Esophagus squamous epithelium (tissue), 5 donors: Measurements from ENCODE around the gene LRP1. TPM values are rescaled to one million over a fixed set of nuclear protein-coding genes. Genes with fewer than 3 reads are reported as not detected.

Experiments used
- DNase-seq: peaks from one replicate; lab custom pipeline; 2025; lab: John Stamatoyannopoulos, UW
- H3K27ac ChIP-seq, 4 donors: fragments of 200-600 bp; sonication (generic); one replicate each; pipeline ENCODE4 v1.5.1; 2016 to 2019; ENCODE audit warnings: mild to moderate bottlenecking in 1 of 4
- H3K27me3 ChIP-seq, 4 donors: fragments of 200-600 bp; sonication (generic); 1 replicate in 3 of 4; 2 replicates in 1 of 4; pipeline versions ENCODE4 v1.5.1 to v1.6.0; 2017 to 2021; ENCODE audit warnings: antibody characterized with exemption in 1 of 4
- H3K36me3 ChIP-seq, 3 donors: fragments of 200-600 bp; sonication (generic); one replicate each; pipeline ENCODE4 v1.5.1; 2016 to 2019
- H3K4me1 ChIP-seq, 3 donors: fragments of 200-600 bp; sonication (generic); one replicate each; pipeline ENCODE4 v1.5.1; 2017 to 2019
- H3K4me3 ChIP-seq, 4 donors: fragments of 200-600 bp; sonication (generic); 1 replicate in 3 of 4; 2 replicates in 1 of 4; pipeline ENCODE4 v1.5.1; 2016 to 2019; ENCODE audit warnings: mild to moderate bottlenecking in 2 of 4, moderate library complexity in 1 of 4
- H3K9me3 ChIP-seq, 3 donors: fragments of 200-600 bp; sonication (generic); one replicate each; pipeline ENCODE4 v1.5.1; 2016 to 2019
- CTCF ChIP-seq, 6 experiments: fragments of 450-650 bp in 4 of 6; fragments of 200-600 bp in 2 of 6; sonication (generic) in 2 of 6; IDR thresholded peaks; one replicate each; pipeline ENCODE4 v1.5.1; 2016 to 2019; ENCODE audit warnings: antibody characterized with exemption in 6 of 6, mild to moderate bottlenecking in 4 of 6, moderate library complexity in 4 of 6
- POLR2A ChIP-seq, 4 donors: fragments of 450-650 bp; IDR thresholded peaks; one replicate each; pipeline ENCODE4 v1.6.1; 2017; ENCODE audit warnings: antibody characterized with exemption in 4 of 4, mild to moderate bottlenecking in 4 of 4, moderate library complexity in 3 of 4
- WGBS, 2 donors: methylation state at CpG; one replicate each; pipeline ENCODE4 v1.1.5; 2018; 5-methylcytosine and 5-hydroxymethylcytosine counted together
- intact Hi-C: fragments of 100-400 bp; cut with DNase I; formaldehyde crosslinking; loops from one replicate; pipeline ENCODE4 v1.15.0; 2022
- total RNA-seq, 4 donors: library from RNA; depleted of rRNA; stranded (reverse); fragments of >200 nt; gene quantifications; one replicate each; pipeline ENCODE4 v1.1.0, GENCODE V29; 2016
- donor health status: DM: yes; HTN: yes; CAD: no.

Gene LRP1
- total RNA-seq, 4 donors from 2014 or later = 60.8 to 147 (median 81.9) TPM

DNA sequence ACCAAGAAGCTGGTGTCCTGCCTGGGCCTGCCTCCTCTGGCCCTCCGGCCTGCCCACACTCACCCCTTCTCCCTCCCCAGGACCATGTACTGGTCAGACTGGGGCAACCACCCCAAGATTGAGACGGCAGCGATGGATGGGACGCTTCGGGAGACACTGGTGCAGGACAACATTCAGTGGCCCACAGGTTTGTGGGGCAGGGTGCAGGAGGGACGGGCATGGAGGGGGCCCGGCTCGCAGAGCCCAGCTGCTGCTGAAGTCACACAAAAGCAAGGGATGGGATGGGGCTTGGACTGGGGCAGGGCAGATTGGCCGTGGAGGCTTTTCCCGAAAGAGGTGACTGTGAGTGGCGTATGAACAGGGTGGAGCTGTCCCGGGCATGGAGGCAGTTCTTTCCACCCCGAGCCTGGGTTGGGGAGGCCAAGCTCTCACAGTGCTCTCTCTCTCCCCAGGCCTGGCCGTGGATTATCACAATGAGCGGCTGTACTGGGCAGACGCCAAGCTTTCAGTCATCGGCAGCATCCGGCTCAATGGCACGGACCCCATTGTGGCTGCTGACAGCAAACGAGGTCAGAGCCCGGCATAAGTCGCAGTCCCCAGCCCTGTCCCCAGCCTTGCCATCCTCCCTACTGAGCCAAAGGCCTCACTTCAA is 80.5 kb downstream of the LRP1 start:
- WGBS, 2 donors = 78% methylated on average over 4 to 9 of the region's 22 CpGs
- no peak overlapping the region for H3K27ac ChIP-seq
- DNase-seq = no peak
- H3K4me3 ChIP-seq = no peak overlapping the region
- intact Hi-C loops = no loop called here
- H3K27me3 ChIP-seq = peaks cover 0 to 2% (median 0%) of the 10 kb centered on the region in 4 donors
- TF ChIP-seq POLR2A (IDR thresholded peaks at IDR 0.05) (no peak), CTCF (IDR thresholded peaks at IDR 0.05) (no peak)
- H3K4me1 ChIP-seq = peaks cover 0 to 11% (median 2%) of the 10 kb centered on the region in 3 donors
- H3K9me3 ChIP-seq = no peaks in the 10 kb centered on the region
- peaks cover 29 to 93% (median 48%) of the 10 kb centered on the region in 3 donors for H3K36me3 ChIP-seq

DNA sequence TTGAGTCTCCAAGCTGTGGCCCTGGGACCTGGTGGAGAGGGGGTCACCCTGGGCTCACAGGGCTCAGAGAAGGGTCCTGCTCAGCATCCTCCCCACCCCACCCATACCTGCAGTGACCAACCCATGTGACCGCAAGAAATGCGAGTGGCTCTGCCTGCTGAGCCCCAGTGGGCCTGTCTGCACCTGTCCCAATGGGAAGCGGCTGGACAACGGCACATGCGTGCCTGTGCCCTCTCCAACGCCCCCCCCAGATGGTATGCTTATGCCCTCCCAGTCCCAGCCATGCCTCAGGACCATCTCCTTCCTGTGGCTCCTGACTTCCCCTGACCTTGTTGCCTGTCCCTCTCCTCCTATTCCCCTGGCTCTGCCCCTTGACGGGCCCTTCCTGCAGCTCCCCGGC is 81.6 kb downstream of the LRP1 start:
- no peak for DNase-seq
- peaks cover 7 to 22% (median 9%) of the 10 kb centered on the region in 3 donors for H3K4me1 ChIP-seq
- no peak overlapping the region for H3K27ac ChIP-seq
- peaks cover 20 to 81% (median 36%) of the 10 kb centered on the region in 3 donors for H3K36me3 ChIP-seq
- no peaks in the 10 kb centered on the region for H3K9me3 ChIP-seq
- peaks cover 0 to 14% (median 0%) of the 10 kb centered on the region in 4 donors for H3K27me3 ChIP-seq
- TF ChIP-seq CTCF (IDR thresholded peaks at IDR 0.05) (no peak), POLR2A (IDR thresholded peaks at IDR 0.05) (no peak)
- H3K4me3 ChIP-seq = no peak overlapping the region
- intact Hi-C loops = no loop called here
- WGBS, 2 donors = 64 to 68% methylated on average over 4 to 5 of the region's 8 CpGs

DNA sequence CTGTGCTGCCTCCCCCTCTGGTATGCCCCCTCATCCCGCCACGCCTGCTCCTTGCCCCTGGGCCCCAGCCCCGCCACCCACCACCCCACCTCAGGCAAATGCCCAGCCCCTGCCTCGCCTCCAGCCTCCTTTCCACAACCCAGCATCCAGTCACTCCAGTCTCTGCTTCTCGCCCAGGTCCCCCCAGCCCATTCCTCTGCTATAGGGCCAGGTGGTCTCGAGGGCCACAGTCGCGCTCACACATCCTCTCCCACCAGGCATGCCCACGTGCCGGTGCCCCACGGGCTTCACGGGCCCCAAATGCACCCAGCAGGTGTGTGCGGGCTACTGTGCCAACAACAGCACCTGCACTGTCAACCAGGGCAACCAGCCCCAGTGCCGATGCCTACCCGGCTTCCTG is 82.2 kb downstream of the LRP1 start:
- no peak overlapping the region for H3K4me3 ChIP-seq
- peaks cover 0 to 20% (median 0%) of the 10 kb centered on the region in 4 donors for H3K27me3 ChIP-seq
- no peak for DNase-seq
- WGBS, 2 donors = 60 to 83% methylated on average over 1 of the region's 15 CpGs
- H3K36me3 ChIP-seq = peaks cover 14 to 76% (median 31%) of the 10 kb centered on the region in 3 donors
- H3K27ac ChIP-seq = no peak overlapping the region
- H3K9me3 ChIP-seq = no peaks in the 10 kb centered on the region
- intact Hi-C loops = no loop called here
- H3K4me1 ChIP-seq = peaks cover 7 to 28% (median 13%) of the 10 kb centered on the region in 3 donors
- no peak for TF ChIP-seq POLR2A (IDR thresholded peaks at IDR 0.05)

- Histone ChIP-seq H3K27ac (no peak overlapping the region), H3K9me3 (no peaks in the 10 kb centered on the region), H3K4me3 (no peak overlapping the region), H3K4me1 (peaks cover 13 to 34% (median 18%) of the 10 kb centered on the region in 3 donors), H3K36me3 (peaks cover 8 to 69% (median 25%) of the 10 kb centered on the region in 3 donors), H3K27me3 (peaks cover 0 to 26% (median 0%) of the 10 kb centered on the region in 4 donors)
- DNase-seq = no peak
- intact Hi-C loops = no loop called here
- 75 to 80% methylated on average over 1 to 12 of the region's 16 CpGs for WGBS, 2 donors
- TF ChIP-seq POLR2A (IDR thresholded peaks at IDR 0.05) = no peak
- no peak for TF ChIP-seq CTCF (IDR thresholded peaks at IDR 0.05)
Observed at GRCh38 chr12:57210926-57211692, 82.8 kb downstream of the LRP1 start.

DNA sequence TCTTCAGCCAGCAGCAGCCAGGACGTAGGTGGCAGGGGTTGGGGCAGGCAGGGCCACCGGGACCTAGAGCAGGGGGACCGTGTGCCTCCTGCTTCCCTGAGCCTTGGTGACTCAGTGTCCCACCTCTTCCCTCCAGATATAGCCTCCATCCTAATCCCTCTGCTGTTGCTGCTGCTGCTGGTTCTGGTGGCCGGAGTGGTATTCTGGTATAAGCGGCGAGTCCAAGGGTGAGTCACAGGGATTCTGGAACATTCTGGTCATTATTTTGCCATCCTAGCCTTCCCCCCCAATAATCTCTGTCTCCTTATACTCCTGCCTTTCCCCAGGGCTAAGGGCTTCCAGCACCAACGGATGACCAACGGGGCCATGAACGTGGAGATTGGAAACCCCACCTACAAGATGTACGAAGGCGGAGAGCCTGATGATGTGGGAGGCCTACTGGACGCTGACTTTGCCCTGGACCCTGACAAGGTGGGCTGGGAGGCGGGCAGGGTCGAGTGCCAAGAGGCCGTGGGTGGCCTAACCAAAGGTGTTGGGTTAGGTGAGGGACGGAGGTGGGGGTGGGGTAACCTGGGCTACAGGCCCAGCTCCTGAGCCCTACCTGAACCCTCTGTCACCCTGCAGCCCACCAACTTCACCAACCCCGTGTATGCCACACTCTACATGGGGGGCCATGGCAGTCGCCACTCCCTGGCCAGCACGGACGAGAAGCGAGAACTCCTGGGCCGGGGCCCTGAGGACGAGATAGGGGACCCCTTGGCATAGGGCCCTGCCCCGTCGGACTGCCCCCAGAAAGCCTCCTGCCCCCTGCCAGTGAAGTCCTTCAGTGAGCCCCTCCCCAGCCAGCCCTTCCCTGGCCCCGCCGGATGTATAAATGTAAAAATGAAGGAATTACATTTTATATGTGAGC is 83.8 kb downstream of the LRP1 start:
- peaks cover 22 to 43% (median 25%) of the 10 kb centered on the region in 3 donors for H3K4me1 ChIP-seq
- H3K27me3 ChIP-seq = peaks cover 0 to 34% (median under 1%) of the 10 kb centered on the region in 4 donors
- intact Hi-C loops = no loop called here
- H3K27ac ChIP-seq = no peak overlapping the region
- DNase-seq = no peak
- WGBS, 2 donors = 79 to 90% methylated on average over 8 to 24 of the region's 27 CpGs
- no peak for TF ChIP-seq POLR2A (IDR thresholded peaks at IDR 0.05)
- no peak for TF ChIP-seq CTCF (IDR thresholded peaks at IDR 0.05)
- H3K4me3 ChIP-seq = no peak overlapping the region
- no peaks in the 10 kb centered on the region for H3K9me3 ChIP-seq
- peaks cover 7 to 60% (median 19%) of the 10 kb centered on the region in 3 donors for H3K36me3 ChIP-seq
